Activated CD4-positive, alpha-beta T cell treated with anti-CD3 and anti-CD28 coated beads, Interleukin-2, amount 50 U/mL, for 16 hours (primary cell): ENCODE data around the gene RBM33.

ENCODE experiments used
- DNase-seq: peaks from one replicate; pipeline ENCODE4 v3.0.0-alpha.2; 2020

RBM33 gene

GRCh38 chr7:155729847-155730246 lies 85.4 kb downstream of the RBM33 start:
- no peak for DNase-seq

GRCh38 chr7:155731380-155731779 lies 86.9 kb downstream of the RBM33 start:
- DNase-seq, result no peak

- DNase-seq, result no peak
Measured at GRCh38 chr7:155731871-155732270, 87.4 kb downstream of the RBM33 start.

- no peak for DNase-seq
Measured at GRCh38 chr7:155732286-155732685, 87.8 kb downstream of the RBM33 start.

GRCh38 chr7:155733582-155734444 lies 89.4 kb downstream of the RBM33 start:
- DNase-seq, result peak; percentile 30

GRCh38 chr7:155734445-155734809 lies 90.0 kb downstream of the RBM33 start:
- DNase-seq, result peak; percentile 13

GRCh38 chr7:155735442-155736115 lies 91.1 kb downstream of the RBM33 start:
- no peak for DNase-seq

- no peak for DNase-seq
Measured at GRCh38 chr7:155737590-155737989, 93.1 kb downstream of the RBM33 start.

GRCh38 chr7:155738104-155738503 lies 93.6 kb downstream of the RBM33 start:
- DNase-seq, result no peak

- peak; percentile 64 for DNase-seq
Measured at GRCh38 chr7:155738652-155739537, 94.4 kb downstream of the RBM33 start.

- peak; percentile 26 for DNase-seq
Measured at GRCh38 chr7:155739538-155740143, 95.2 kb downstream of the RBM33 start.

- peak; percentile 41 for DNase-seq
Measured at GRCh38 chr7:155741082-155741481, 96.6 kb downstream of the RBM33 start.

GRCh38 chr7:155741805-155742204 lies 97.3 kb downstream of the RBM33 start:
- DNase-seq, result peak; percentile 27

GRCh38 chr7:155743177-155743576 lies 98.7 kb downstream of the RBM33 start:
- no peak for DNase-seq

GRCh38 chr7:155744971-155745683 lies 100.7 kb downstream of the RBM33 start:
- no peak for DNase-seq

- no peak for DNase-seq
Measured at GRCh38 chr7:155745737-155746136, 101.3 kb downstream of the RBM33 start.

GRCh38 chr7:155746188-155746587 lies 101.7 kb downstream of the RBM33 start:
- DNase-seq, result peak; percentile 44

GRCh38 chr7:155747209-155747608 lies 102.7 kb downstream of the RBM33 start:
- no peak for DNase-seq

GRCh38 chr7:155749578-155749977 lies 105.1 kb downstream of the RBM33 start:
- DNase-seq, result no peak

GRCh38 chr7:155750255-155751125 lies 106.0 kb downstream of the RBM33 start:
- no peak for DNase-seq

- no peak for DNase-seq
Measured at GRCh38 chr7:155751409-155751808, 106.9 kb downstream of the RBM33 start.
